ENCODE results near the gene SCUBE3. TPM values are rescaled to one million over a fixed set of nuclear protein-coding genes. Genes with fewer than 3 reads are reported as not detected.
A peak's percentile ranks its signal among the peaks of the same experiment; 100 is the strongest.

The SCUBE3 gene
- total and polyA plus RNA-seq, 9 of the 15 experiments (the other 6 are each of a cell fraction or from before 2014, with no cell fraction given) = 0.01 to 0.11 TPM; not detected in 7

DNA sequence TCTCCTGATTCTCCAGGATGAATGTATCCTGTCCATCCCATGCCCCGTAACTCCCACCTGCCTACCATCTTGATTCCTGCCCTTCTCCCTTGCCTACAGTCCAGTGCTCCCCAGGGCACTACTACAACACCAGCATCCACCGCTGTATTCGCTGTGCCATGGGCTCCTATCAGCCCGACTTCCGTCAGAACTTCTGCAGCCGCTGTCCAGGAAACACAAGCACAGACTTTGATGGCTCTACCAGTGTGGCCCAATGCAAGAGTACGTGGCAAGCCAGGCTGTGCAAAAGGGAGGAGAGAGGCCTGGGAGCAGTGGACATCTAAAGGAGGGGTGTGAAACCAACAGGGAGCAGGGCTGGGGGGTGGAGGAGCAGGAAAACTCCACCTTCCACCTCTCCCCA lies 30.8 kb downstream of the SCUBE3 start (continued):
- TF ChIP-seq HINFP (tag; conservative IDR thresholded peaks at IDR 0.05; ENCODE audit: low read depth) (no peak), ZNF184 (CRISPR knock-in tag; IDR thresholded peaks at IDR 0.05) (no peak), RUNX1 (IDR thresholded peaks at IDR 0.05; ENCODE audit: low read depth) (no peak), BMI1 (IDR thresholded peaks at IDR 0.05; ENCODE audit: low read length) (no peak), NEUROD1 (IDR thresholded peaks at IDR 0.05; ENCODE audit: borderline replicate concordance, low read depth, low read length, partially characterized antibody) (no peak)
- TF ChIP-seq, protein P1, sequence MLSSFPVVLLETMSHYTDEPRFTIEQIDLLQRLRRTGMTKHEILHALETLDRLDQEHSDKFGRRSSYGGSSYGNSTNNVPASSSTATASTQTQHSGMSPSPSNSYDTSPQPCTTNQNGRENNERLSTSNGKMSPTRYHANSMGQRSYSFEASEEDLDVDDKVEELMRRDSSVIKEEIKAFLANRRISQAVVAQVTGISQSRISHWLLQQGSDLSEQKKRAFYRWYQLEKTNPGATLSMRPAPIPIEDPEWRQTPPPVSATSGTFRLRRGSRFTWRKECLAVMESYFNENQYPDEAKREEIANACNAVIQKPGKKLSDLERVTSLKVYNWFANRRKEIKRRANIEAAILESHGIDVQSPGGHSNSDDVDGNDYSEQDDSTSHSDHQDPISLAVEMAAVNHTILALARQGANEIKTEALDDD (IDR thresholded peaks at IDR 0.05) = no peak

DNA sequence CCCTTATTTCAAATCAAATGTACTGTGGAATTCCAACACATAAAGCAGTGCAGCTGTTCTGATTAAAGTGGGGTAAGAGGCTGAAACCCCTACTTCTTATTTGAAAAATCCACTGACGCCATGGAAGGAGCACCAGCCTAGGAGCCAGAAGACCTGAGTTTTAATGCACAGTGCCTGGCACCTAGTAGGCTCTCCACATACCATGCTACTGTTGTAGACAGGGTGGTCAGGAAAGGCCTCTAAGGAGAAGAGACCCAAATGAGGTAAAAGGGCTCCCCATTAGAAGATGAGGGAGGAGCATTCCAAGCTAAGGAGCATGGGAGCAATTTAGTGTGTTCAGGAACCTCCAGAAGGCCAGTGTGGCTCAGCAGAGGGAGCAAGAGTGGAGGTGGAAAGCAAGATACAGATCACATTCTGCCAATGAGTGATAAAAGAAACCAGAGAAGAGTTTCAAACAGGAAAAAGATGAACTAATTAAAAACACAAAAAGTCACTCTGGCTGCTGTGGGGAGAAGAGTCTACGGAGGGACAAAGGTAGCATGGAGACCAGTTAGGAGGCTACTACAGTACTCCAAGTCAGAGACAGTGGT lies 34.0 kb downstream of the SCUBE3 start:
- Histone ChIP-seq H3K9ac (ENCODE audit: insufficient read depth in 1 of 2, low read depth in 2 of 2, low read length in 2 of 2) (no peak overlapping the region), H3K4me2 (ENCODE audit: insufficient read depth, low read length) (peak overlapping the region; percentile 17), H3K9me1 (ENCODE audit: control insufficient read depth, insufficient read depth, low read length) (no peaks in the 10 kb centered on the region), H3K27ac (ENCODE audit: extremely low read depth, low read depth, low read length) (peak overlapping the region; percentile 45), H3K4me3 (no peak overlapping the region), H3K27me3 (ENCODE audit: control insufficient read depth in 2 of 2, insufficient read depth in 2 of 2, low read length in 2 of 2) (no peaks in the 10 kb centered on the region), H3K4me1 (replicated peaks in 1 of 2; ENCODE audit: control insufficient read depth in 2 of 2, insufficient read depth in 2 of 2, low read length in 2 of 2) (peaks cover 9 to 19% of the 10 kb centered on the region in 2 experiments; a peak in 4 of 5 replicates), H3K36me3 (ENCODE audit: control insufficient read depth, insufficient read depth, low read length) (peaks cover 26% of the 10 kb centered on the region; the same call in 1 of the 3 replicates), H3K79me2 (ENCODE audit: control insufficient read depth, insufficient read depth, low read length) (peaks cover 2% of the 10 kb centered on the region; the same call in 1 of the 3 replicates), H3K9me3 (replicated peaks; ENCODE audit: control insufficient read depth, insufficient read depth, low read depth, low read length) (no peaks in the 10 kb centered on the region), H2AFZ (ENCODE audit: low read depth, low read length) (peak overlapping the region; percentile 27), H4K20me1 (replicated peaks; ENCODE audit: control insufficient read depth, insufficient read depth, low read length) (no peaks in the 10 kb centered on the region)
- POLR2A ChIA-PET = interaction anchor here (0.7 to 1.3 kb wide), 2 partner anchors 12 to 19 kb away, joined by 3 to 4 read pairs; partner anchors contain the start of gene ZNF76
- CTCF ChIA-PET (ENCODE audit: low intra/inter-chr PET ratio) = no interaction called here
- intact Hi-C loops (cut with micrococcal nuclease) (no loop called here), in situ Hi-C loops (cut with MboI) (no loop called here)
- ATAC-seq (peak; percentile 75), DNase-seq (ENCODE audit: extremely low read depth in 1 of 4, low spot score in 3 of 4) (peak in 2 of 4 experiments; percentile 41 to 60), FAIRE-seq (peak; percentile 81)
- BruUV-seq (replicated peaks) = no TSS peak
- 38% methylated on average over 2 of the region's 2 CpGs for whole genome bisulfite sequencing (ENCODE audit: insufficient coverage, low coverage, missing lambda C conversion rate)
- TF ChIP-seq PML (IDR thresholded peaks at IDR 0.05; ENCODE audit: low read length) (peak; percentile 36; the same call in 1 of the 2 replicates), ASH1L (IDR thresholded peaks at IDR 0.05; ENCODE audit: borderline replicate concordance, low read depth, partially characterized antibody) (no peak), CBX3 (IDR thresholded peaks at IDR 0.05; ENCODE audit: borderline replicate concordance in 1 of 2, low read length in 2 of 2) (no peak), ZBTB2 (IDR thresholded peaks at IDR 0.05) (0 out of 2 replicates have a peak, but pooled peaks have one; percentile 24), ILF3 (IDR thresholded peaks at IDR 0.05; ENCODE audit: borderline replicate concordance) (no peak), MITF (IDR thresholded peaks at IDR 0.05) (no peak), ZNF23 (CRISPR knock-in tag; IDR thresholded peaks at IDR 0.05) (no peak), NFE2 (IDR thresholded peaks at IDR 0.05; ENCODE audit: low read depth) (no peak), SMAD4 (CRISPR knock-in tag; conservative IDR thresholded peaks at IDR 0.05) (0 out of 2 replicates have a peak, but pooled peaks have one; percentile 31), ZNF384 (IDR thresholded peaks at IDR 0.05; ENCODE audit: low read depth, low read length) (no peak)
